HG02623 (cell line): Measurements from ENCODE around the gene PIBF1.
A peak's percentile ranks its signal among the peaks of the same experiment; 100 is the strongest.
"Not testable (repeated sequence)": the region's sequence is repeated elsewhere in the genome, so short reads cannot be mapped to it uniquely, and the experiment has no call there.

Experiments
- ATAC-seq: cut with Tn5 transposase; IDR thresholded peaks from one replicate; pipeline ENCODE4 v1.9.1; 2021; ENCODE audit warnings: moderate library complexity; ENCODE audit not compliant: unreplicated experiment

Gene PIBF1

DNA sequence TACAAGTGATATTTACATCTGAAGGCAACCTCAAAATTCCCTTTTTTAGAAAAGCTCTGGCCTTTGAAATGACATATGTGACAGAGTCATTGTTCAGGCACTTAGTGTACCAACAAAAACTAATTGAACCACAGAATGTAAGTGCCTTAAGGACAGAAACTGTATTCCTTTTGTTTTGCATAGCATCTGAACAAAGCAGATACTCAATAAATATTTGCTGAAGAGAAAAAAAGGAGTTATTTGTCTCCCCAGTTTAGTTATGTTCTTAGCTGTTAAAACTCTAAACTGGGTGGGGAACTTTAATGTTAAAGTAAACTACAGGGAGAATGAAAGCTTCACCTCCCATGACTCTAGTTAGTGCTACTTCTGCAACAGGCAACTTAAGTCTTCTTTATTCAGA is 220.0 kb downstream of the PIBF1 start:
- no peak for ATAC-seq

DNA sequence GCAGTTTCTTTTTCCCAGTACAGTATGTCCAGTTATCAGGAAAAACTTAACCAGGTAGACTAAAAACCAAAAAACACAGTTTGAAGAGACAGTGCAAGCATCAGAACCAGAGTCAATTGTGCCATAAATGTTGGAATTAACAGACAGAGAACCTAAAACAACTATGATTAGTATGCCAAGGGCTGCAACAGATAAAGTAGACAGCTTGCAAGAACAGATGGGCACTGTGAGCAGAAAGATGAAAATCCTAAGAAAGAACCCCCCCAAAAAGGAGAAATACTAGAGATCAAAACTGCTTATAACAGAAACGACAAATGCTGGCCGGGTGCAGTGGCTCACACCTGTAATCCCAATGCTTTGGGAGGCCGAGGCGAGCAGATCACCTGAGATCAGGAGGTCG is 229.8 kb downstream of the PIBF1 start:
- ATAC-seq: no peak

DNA sequence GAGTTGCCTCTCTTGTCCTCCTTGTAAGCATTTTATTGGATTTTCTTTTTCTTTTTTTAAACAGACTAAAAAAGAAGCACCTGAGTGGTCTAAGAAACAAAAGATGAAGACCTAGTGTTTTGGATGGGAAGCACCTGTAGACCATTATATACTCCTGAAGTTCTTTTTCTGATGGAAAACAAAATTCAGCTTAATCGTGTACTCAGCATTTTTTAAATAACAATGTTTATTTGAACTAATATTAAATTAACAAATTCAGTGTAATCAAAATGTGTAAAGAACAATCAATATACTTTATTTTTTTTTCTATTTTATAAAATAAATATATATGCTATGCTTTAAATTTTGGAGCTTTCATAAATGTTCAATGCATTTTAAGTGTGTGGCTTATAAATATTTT is 233.9 kb downstream of the PIBF1 start:
- no peak for ATAC-seq

DNA sequence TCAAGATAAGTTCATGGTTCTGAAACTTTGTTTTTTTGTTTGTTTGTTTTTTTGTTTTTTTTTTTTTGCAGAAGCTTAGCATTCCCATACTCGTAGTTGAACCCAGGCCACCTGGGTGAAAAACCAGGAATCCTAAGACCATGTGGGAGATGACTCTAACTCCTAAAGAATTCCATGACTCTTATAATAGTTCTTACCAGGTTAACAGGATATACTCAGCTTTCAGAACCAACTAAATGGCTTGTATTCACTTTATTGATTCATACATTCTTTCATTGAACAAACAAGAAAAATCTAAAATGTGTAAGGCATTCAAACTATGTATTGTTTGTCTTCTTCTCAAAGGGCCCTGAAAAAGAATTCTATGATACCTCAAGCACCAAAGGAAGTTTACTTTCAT is 236.4 kb downstream of the PIBF1 start:
- ATAC-seq: no peak

DNA sequence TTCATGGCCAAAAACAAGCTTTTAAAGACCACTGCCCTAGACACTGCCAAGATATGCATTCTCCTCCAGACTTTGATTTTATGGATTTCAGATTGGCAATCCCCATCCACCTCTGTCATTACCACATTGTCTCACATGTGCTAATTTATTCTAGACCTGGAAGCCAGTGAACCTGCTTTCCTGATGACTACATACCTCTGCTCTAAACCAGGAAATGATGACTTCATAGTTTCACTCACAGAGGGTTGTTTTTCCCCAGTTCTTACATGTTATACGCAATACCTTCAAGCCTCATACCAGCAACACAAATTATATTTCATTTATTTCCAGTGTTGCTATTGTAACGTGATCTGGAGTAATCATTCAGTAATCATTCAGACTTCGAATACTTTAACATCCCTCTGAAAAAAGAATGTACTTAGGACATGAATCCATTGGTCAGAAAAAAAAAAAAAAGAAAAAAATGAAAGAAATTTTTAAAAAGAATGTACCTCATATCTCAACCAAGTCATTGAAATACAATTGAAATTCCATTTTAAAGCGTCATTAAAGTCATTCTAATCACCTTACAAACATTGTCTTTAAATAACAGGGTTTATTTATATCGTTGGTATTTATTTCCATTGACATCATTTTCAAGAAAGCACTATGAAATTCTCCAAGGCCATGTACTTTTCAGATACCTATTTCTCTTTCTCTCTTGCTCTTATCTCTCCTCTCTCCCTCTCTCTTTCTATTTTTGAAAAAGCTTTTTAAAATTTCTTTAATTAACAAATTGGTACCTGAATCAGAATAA is 243.5 kb downstream of the PIBF1 start:
- peak; percentile 68 for ATAC-seq

DNA sequence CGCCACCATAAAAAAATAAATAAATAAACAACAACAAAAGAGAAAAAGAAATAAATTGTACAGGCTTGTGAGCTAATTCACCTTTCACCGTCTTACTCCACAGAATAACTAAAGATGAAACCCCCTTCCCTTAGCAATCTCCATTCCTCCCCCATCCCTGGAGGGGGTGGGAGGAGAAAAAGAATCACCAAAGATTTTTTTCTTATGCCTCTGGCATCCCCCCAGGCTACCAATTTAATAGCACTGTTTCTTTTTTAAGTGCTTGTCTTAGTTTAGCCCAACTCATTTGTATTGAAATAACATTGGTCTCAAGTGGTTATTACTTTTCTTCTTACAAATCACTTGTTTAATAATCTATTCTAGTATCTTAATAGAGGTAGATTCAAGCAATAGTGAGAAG is 253.0 kb downstream of the PIBF1 start:
- ATAC-seq: no peak

DNA sequence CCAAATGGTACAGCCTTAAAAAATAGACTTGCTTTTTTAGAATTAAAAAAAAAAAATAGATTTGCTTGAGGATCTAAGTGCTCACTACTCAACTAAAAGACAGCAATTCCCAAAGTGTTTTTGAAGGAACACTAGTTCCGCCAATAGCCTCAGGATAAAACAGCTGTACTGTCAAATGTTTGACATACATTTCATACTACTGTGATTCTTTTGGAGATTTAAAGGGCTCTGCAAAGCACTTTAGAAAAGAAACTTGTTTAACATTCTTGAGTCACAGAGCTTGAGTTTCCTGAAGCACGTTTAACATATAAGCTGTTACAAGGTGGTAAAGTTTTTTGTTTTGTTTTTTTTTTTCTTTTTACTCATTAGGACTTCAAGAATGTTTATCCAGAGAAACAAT is 253.7 kb downstream of the PIBF1 start:
- ATAC-seq: no peak

DNA sequence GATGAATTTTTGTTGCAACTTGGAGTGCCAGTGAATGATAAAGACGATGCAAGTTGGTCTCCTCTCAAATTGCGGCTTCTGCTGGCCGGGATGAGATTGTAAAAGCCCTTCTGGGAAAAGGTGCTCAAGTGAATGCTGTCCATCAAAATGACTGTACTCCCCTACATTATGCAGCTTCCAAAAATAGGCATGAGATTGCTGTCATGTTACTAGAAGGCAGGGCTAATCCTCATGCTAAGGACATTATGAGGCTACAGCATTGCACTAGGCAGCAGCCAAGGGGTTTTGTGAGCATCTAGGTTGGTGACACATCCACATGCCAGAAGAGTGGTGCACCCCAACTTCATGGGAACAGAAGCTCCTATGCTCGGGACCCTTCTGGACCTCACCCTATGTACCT is 254.6 kb downstream of the PIBF1 start:
- ATAC-seq: no peak

DNA sequence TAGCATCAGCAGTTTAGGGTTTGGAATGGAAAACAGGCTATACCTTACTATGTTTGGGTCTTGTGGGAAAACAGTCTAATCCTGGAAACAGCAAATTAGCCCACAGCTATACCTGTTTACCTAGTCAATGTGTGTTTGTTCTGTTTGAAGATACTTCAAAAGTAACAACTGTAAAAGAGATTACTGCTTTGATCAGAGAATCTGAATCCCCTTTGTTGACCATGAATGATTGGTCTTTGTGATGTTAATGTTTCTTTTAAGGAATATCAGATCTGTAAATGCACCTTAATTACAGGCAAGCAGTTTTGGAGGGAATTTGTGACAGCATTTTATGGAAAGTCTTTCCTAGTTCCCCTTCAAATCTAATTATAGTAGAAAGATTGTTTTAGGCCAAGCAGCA is 256.1 kb downstream of the PIBF1 start:
- no peak for ATAC-seq

DNA sequence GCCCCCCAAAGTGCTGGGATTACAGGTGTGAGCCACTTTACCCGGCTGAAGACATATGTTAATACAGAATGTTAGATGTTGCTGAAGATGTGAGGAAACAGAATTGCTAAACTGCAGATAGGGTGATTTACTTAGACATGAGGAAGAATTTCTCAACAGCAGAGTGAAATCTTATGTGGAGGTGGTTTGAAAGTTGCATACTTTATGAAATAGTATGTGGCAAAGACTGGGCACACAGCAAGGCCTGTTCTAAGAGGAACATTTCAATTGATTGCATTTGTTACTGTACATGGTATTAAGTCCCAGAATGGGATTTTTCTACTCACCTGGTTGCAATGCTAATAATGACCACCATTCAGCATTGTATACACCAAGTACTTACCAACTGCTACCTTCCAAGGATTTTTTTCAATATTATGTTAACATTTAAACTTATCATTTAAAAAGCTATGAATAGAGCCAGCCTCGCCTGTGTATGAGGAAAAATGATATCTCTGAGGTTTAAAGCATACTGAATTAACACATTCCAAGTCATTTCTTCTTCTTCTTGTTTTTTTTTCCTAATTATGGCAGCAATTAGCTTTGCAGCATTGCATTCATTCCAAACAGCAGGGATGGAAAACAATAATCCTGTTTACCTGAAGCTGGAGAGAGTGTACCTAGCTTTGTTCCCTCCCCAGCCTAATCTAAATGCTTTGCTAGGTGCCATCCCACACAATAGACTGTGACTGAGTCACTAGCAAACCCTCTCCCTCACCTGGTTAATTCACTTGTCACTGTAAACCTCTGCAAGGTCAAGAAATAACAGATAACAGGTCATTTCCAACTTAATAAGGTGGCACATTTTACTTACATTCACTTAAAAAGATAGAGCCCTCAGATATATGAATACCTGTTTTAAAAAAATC is 257.5 kb downstream of the PIBF1 start:
- no peak for ATAC-seq

DNA sequence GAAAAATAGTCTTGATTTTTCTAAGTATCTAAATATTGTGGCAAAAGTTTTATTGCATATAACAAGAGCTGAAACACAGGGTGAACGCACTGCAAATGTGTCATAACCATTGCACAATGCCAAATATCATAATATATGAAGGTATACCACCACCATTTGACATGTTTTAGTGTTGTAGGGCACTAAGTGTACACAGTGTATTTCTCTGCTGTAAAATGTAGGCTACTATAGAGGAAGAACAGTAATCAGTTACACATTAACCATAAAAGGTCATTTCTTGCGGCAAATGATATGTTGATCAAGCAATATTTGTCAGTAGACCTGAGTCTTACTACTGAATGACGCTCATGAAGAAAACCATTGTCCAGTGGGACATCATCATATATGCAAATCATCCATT is 258.6 kb downstream of the PIBF1 start:
- ATAC-seq: no peak

DNA sequence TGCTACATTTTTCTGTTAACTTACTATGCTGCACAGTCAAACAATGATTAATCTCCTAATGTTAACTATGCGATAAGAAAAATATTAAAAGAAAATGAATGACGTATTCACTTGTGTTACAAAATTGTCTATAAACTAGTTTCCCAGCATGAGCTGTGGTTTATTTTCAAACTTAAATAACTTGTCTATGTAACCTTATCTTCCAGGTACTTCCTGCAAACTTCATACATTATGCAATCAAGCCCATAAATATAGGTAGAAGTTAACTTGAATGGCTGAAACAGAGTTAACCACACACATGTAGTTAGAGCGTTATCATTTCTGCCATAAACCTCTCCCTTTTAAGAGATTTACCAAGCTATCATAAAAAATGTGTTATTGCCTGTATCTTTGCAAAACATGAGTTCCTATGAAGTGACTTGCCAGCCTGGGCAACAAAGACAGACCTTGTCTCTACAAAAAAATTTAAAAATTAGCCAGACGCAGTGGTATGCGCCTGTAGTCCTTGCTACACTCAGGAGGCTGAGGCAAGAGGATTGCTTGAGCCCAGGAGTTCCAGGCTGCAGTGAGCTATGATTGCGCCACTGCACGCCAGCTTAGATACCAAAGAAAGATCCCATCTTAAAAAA is 259.1 kb downstream of the PIBF1 start:
- ATAC-seq: no peak

DNA sequence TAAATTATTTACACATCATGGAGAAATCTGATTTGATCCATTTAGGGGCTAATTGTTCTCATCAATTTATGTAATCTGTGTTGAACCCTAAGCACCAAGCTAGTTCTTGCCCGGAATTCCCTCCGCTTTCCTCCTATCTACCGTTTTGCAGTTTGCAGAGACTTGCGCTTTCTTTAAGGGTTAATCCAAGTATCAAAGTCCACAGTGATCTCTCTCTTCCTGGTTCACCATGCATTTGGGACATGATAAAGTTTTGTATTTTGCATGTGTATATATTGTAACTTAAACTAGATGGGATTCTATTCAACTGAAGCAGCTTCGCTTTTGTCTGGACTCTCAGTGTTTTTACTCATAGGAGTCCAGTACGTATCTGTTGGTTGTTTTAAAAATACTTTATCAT is 263.1 kb downstream of the PIBF1 start:
- ATAC-seq: no peak

DNA sequence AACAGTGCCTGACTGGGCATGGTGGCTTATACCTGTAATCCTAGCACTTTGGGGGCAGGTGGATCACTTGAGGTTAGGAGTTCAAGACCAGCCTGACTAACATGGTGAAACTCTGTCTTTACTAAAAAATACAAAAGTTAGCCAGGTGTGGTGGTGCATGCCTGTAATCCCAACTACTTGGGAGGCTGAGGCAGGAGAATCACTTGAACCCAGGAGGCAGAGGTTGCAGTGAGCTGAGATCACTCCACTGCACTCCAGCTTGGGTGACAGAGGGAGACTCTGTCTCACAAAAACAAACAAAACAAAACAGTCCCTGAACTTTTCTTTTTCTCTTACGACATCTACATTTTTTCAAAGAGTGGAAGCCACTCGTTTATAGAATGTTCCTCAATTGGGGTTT is 266.7 kb downstream of the PIBF1 start:
- not testable (repeated sequence) for ATAC-seq

DNA sequence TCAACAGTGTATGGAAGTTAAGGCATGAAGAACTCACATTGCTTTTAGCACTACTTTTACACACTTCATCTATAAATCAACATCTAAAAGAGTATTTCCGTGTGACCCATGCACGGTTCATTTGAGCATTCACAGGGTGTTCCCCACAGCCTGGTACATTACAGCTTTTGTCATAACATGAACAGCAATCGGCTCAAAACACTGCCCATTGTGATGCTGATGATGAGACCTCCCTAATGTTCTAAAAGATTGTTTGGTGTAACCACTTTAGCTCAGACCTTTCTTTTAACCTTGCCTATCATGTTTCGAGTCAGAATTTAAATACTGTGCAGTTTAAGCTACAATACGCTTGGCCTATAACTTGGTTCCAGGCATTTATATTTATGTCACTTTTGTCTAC is 272.8 kb downstream of the PIBF1 start:
- no peak for ATAC-seq

DNA sequence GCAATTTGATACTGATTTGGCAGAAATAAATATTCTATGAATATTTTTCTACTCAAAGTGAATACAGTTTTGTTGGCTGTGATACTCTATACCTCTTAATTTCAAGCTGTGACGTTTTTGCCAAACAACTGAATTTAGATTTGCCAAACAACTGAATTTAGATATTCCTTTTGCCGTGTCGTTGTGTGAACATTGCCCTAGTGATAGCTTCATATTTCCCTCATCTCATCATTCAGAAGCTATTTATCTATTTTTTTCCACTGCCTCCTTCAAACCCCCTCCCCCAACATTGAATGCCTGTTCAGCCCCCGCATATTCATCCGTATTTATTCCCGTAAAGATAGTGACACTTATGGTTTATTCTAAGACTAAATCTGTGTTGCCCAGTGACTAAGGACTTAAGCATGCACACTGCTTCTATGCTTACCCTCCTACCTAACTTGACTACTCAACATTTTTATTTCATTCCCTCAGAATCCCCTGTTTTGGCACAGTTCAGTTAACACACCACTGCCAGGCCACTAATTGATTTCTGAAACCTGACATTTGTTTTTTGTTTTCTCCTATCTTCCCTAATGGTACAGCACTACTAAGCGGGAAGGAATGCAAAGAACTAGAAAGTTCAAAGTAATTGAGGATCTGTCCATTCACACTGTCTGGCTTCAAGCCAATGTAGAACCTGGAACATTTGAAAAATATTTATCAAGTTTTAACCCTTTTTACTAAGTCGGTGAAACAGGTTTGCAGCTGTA is 274.1 kb downstream of the PIBF1 start:
- no peak for ATAC-seq

DNA sequence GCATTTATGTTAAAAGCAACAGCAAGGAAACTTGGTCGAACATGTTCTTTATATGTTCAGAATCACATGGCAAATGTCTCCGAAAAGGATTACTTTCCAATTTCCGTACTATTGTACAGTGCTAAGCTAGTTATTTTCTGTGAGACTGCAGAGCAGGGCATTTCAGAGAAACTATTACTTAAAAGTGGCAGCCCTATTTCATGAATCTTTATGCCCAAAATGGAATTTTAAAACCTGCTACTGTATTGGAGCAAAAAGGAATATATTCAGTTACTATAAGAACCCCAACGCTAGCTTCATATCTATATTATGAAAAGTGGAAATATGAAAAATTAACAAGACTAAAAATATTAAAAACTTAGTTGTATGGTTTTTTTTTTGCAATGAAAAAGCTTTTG is 274.6 kb downstream of the PIBF1 start:
- no peak for ATAC-seq

DNA sequence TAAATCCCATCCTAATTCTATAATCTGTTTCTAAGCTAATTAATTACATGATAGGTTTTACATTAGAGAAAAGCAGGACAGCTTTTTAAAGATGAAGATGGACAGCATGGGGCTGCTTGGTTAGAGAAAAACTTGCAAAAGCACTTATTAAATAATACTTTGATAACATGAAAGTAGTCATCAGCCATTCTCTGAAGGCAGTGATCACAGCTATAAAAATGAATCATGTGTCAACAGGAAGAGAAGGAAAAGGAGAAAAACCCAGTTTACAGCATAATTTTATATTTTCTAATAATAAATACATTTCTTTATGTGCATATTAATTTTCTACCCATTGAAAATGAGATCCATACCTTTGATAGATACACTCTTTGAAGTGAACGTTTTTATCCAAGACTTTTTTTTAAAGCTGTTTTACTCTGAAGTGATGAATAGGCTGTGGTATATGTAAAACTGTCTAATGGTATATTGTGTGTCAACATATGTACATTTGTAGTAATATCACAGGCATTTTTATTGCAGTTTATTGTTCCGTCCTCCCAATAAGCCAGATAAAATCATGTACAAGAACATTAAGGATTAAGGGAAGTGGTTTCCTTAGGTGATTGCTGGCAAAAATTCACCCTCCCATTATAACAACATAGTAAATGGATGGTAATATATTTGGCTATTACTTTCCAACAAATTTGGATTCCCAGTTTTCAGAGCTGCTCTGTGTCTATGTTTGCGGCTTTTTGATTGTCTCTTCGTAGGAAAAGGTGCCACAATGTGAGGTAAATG is 275.5 kb downstream of the PIBF1 start:
- no peak for ATAC-seq

DNA sequence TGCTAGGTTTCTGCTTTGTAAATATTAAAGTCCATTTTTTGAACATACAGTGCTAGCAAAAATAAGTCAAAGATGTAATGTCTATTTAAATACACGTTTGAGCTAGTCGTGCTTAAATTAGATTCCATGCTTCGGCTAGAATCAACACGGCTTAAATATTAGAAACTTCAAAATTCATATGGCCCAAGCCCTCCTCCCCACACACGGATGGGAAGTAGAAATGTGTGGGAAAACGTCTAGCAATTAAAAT is 276.1 kb downstream of the PIBF1 start:
- ATAC-seq: no peak

DNA sequence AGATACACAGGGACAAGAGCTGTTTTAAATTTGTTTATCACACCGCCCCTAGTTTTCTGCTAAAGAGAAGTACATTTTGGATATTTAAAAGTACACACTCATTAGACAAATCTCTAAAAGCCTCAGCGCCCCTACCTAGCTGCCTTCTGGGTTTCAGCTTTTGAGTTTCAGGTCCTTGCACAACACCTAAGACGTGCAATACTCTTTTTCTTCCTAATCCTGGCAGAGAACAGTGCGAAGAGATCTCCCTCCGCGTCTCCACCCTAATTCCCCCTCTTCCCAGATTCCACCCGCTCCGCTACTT is 276.5 kb downstream of the PIBF1 start:
- ATAC-seq: peak; percentile 12
